ENCODE measurements around the gene TRIM45. TPM values are rescaled to one million over a fixed set of nuclear protein-coding genes. Genes with fewer than 3 reads are reported as not detected.
"Not testable (repeated sequence)": the region's sequence is repeated elsewhere in the genome, so short reads cannot be mapped to it uniquely, and the experiment has no call there.

Gene TRIM45
- total RNA-seq, 1 donor from 2014 or later = 7.0 TPM

DNA sequence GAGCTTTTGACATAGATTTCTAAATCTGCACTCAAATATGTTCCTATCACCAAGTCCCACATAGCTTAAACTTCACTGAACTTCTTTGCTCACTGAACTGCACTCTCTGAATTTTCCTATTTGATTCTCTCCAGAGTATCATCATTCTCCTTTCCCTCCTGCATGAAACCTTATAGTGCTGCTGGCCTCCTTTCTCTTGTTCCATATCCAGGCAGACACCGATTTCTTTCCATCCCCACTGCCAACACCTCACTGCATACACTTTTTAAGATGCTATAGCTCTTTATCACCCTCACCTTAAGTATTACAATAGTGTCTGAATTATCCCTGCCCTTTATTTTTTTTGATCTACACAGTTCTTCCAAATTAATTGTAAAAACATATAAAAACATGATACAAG, 3.1 kb upstream of the TRIM45 start:
- H3K4me1 Mint-ChIP-seq (ENCODE audit: unreplicated experiment) = peaks cover 6% of the 10 kb centered on the region
- H3K4me3 Mint-ChIP-seq (ENCODE audit: unreplicated experiment) = no peak overlapping the region

DNA sequence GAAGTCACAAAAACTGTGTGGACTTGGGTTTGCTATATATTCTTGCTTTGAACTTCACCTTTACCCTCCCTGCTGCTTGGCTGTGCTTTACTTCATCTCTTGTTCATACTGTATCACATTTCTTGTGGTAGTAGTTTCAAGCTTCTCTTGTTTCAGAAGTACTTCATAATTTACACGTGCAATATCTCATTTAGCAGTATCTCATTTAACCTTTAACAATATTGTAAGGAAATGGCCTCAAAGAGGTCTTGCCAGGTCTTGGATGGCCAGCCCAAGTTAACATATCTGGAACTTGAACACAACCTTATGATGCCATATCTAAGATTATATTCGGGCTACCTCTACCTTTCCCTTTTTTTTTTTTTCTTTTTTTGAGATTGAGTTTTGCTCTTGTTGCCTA, 1.7 kb upstream of the TRIM45 start:
- Mint-ChIP-seq H3K27ac (ENCODE audit: unreplicated experiment) (peak overlapping the region; percentile 13), H3K9me3 (ENCODE audit: unreplicated experiment) (no peaks in the 10 kb centered on the region), H3K4me3 (ENCODE audit: unreplicated experiment) (no peak overlapping the region), H3K36me3 (ENCODE audit: low read depth, unreplicated experiment) (peaks cover 7% of the 10 kb centered on the region), H3K27me3 (ENCODE audit: unreplicated experiment) (peaks cover 3% of the 10 kb centered on the region), H3K4me1 (ENCODE audit: unreplicated experiment) (peaks cover 6% of the 10 kb centered on the region)
- no peak for DNase-seq (ENCODE audit: low spot score)
- no peak for TF ChIP-seq CTCF (IDR thresholded peaks at IDR 0.05; ENCODE audit: unreplicated experiment)

More for the DNA sequence above, 3.1 kb upstream of the TRIM45 start:
- H3K9me3 Mint-ChIP-seq (ENCODE audit: unreplicated experiment) = no peaks in the 10 kb centered on the region
- peaks cover 7% of the 10 kb centered on the region for H3K36me3 Mint-ChIP-seq (ENCODE audit: low read depth, unreplicated experiment)
- TF ChIP-seq CTCF (IDR thresholded peaks at IDR 0.05; ENCODE audit: unreplicated experiment) = no peak
- DNase-seq (ENCODE audit: low spot score) = no peak
- peaks cover 3% of the 10 kb centered on the region for H3K27me3 Mint-ChIP-seq (ENCODE audit: unreplicated experiment)
- no peak overlapping the region for H3K27ac Mint-ChIP-seq (ENCODE audit: unreplicated experiment)

- Mint-ChIP-seq H3K9me3 (ENCODE audit: unreplicated experiment) (no peaks in the 10 kb centered on the region), H3K27me3 (ENCODE audit: unreplicated experiment) (peaks cover 3% of the 10 kb centered on the region), H3K36me3 (ENCODE audit: low read depth, unreplicated experiment) (peaks cover 7% of the 10 kb centered on the region), H3K4me3 (ENCODE audit: unreplicated experiment) (peak overlapping the region; percentile 91), H3K4me1 (ENCODE audit: unreplicated experiment) (peaks cover 6% of the 10 kb centered on the region), H3K27ac (ENCODE audit: unreplicated experiment) (peak overlapping the region; percentile 83)
- TF ChIP-seq CTCF (IDR thresholded peaks at IDR 0.05; ENCODE audit: unreplicated experiment) = peak; percentile 27
- DNase-seq (ENCODE audit: low spot score) = no peak
These were observed 929 bp upstream of the TRIM45 start for GRCh38 chr1:117122330-117123025.

- Mint-ChIP-seq H3K27ac (ENCODE audit: unreplicated experiment) (peak overlapping the region; percentile 49), H3K4me1 (ENCODE audit: unreplicated experiment) (peaks cover 6% of the 10 kb centered on the region), H3K27me3 (ENCODE audit: unreplicated experiment) (peaks cover 3% of the 10 kb centered on the region), H3K9me3 (ENCODE audit: unreplicated experiment) (no peaks in the 10 kb centered on the region), H3K4me3 (ENCODE audit: unreplicated experiment) (peak overlapping the region; percentile 95), H3K36me3 (ENCODE audit: low read depth, unreplicated experiment) (peaks cover 7% of the 10 kb centered on the region)
- peak; percentile 11 for DNase-seq (ENCODE audit: low spot score)
- no peak for TF ChIP-seq CTCF (IDR thresholded peaks at IDR 0.05; ENCODE audit: unreplicated experiment)
These were observed 568 bp downstream of the TRIM45 start for GRCh38 chr1:117120774-117121588.

- not testable (repeated sequence) for H3K4me1 Mint-ChIP-seq (ENCODE audit: unreplicated experiment); H3K27ac Mint-ChIP-seq (ENCODE audit: unreplicated experiment); H3K4me3 Mint-ChIP-seq (ENCODE audit: unreplicated experiment); H3K9me3 Mint-ChIP-seq (ENCODE audit: unreplicated experiment); H3K27me3 Mint-ChIP-seq (ENCODE audit: unreplicated experiment); DNase-seq (ENCODE audit: low spot score)
- H3K36me3 Mint-ChIP-seq (ENCODE audit: low read depth, unreplicated experiment) = peaks cover 11% of the 10 kb centered on the region
These were observed 2.4 kb downstream of the TRIM45 start for GRCh38 chr1:117119144-117119543.

All from endothelial cell (in vitro differentiated cells).